NCI-H82 treated with DMSO at 0.1 percent for 48 hours (cell line): ENCODE results near the gene SLFN12L.
"Not testable (repeated sequence)": the region's sequence is repeated elsewhere in the genome, so short reads cannot be mapped to it uniquely, and the experiment has no call there.

Experiments
- DNase-seq: peaks from one replicate; lab custom pipeline; 2025; ENCODE audit not compliant: unreplicated experiment; lab: John Stamatoyannopoulos, UW

Gene SLFN12L

GRCh38 chr17:35498448-35499178 is 38.9 kb downstream of the SLFN12L start:
- no peak for DNase-seq

DNA sequence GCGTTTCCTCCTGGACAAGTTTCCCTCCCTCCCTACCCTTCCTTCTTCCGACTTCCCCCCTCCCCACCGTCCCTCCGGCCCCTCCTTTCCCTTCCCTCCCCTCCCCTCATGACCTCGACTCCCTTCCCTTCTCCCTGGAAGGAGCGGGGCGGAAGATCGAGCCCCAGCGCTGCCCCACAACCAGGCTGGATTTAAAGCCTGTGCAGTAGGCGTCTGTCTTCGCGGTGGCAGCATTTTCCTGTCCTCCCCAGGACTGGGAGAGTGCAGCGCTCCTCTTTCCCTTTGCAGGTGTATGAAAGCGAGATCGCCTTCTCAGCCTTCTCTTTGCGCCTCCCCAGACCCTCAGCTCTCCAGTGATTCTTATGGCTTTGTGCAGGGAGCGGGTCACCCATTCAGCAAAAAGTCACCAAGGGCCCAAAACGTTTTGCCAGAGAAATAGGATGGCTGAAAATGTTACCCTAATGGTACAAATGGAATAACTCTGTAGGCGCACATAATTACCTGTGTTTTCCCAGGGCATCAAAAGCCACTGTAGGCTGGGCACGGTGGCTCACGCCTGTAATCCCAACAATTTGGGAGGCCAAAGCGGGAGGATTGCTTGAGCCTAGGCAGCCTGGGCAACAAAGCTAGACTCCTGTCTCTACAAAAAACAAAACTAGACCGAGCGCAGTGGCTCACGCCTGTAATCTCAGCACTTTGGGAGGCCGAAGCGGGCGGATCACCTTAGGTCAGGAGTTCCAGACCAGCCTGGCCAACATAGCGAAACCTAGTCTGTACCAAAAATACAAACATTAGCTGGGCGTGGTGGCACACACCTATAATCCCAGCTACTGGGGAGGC is 40.8 kb downstream of the SLFN12L start:
- DNase-seq, result no peak

GRCh38 chr17:35493040-35493439 is 44.4 kb downstream of the SLFN12L start:
- no peak for DNase-seq

DNA sequence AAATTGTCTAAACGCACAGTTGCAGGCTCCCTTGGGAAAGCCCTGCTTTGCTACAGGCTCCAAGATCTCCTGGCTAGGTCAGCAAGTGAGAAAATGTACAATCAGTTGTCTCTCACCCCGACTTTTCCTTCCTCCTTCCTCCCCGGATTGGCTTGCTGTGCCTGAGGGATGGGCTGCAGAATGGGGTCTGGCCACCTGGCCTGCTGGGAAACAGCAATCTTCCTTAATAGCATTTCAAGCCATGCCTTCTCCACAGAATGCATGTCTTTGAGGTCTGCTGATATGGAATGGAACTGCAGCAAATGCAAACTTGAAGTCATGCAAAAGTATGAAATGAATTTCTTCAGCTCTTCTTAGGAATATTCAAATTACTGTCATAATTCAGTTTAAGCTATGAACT is 46.1 kb downstream of the SLFN12L start:
- DNase-seq, result no peak

DNA sequence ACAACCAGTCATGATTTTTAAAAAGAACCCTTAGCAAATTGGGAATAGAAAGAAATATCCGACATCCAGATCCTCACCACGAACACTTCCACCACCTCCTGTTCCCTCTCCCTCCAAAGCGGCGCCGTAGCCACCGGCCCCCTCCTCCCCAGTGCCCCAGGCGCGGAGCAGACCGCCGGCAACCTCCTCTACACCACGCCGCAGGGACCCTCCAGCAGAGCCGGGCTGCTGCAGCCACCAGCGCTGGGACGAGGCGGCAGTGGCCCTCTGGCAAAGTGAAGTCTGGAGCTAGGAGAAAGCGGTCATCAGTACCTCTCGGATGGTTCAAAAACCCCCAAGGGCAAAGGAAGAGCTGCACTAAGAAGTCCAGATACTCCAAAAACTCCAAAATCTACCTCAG is 47.5 kb downstream of the SLFN12L start:
- no peak for DNase-seq

DNA sequence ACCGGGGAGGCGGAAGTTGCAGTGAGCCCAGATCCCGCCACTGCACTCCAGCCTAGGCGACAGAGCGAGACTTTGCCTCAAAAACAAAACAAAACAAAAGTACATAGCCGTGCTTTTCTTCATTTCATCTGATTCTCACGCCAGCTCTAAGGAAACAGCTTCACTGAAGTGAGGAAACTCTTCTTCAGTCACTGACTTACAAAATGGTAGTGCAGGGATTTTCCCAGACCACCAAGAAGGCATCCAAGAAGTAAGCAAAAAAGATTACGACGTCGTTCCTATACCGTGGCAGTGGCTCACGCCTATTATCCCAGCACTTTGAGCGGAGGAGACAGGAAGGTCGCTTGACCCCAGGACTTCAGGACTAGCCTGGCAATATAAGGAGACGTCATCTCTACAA is 48.5 kb downstream of the SLFN12L start:
- DNase-seq, result no peak

- no peak for DNase-seq
Measured at GRCh38 chr17:35486920-35487732, 50.4 kb downstream of the SLFN12L start.

DNA sequence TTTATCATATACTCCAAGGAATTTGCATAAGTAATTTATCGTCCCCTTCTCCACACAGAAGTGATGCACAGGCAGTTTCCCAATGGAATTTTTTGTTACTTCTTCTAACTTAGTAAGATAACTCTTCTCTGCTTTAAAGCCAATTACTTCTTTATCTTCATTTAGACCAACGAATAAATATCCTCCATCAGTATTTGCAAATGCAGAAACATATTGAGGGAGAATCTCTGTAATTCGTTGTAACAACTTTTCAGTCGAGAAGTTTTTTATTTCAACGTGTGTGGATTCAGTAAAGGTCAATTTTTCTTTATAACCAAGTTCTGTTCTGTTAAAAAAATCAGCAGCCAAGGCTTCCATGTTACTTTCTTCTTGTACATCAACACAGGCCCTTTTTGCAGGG is 58.2 kb downstream of the SLFN12L start:
- no peak for DNase-seq

DNA sequence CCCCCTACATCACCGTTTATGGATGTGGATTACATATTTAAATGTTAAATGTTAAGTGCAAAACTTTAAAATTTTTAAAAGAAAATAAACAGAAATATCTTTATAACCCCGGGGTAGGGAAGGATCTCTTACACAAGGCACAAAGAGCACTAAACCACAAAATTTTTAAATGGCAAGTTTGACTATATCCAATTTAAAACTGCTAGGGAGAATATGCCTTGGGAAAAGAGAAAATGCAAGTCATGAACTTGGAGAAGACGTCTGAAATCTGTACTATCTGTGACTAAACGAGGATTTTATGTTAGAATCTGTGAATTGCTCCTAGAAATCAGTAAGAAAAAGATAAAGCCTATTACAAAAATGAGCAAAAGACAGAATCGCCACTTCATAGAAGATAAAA is 60.2 kb downstream of the SLFN12L start:
- DNase-seq, result no peak

- DNase-seq, result no peak
Measured at GRCh38 chr17:35476283-35476820, 61.1 kb downstream of the SLFN12L start.

DNA sequence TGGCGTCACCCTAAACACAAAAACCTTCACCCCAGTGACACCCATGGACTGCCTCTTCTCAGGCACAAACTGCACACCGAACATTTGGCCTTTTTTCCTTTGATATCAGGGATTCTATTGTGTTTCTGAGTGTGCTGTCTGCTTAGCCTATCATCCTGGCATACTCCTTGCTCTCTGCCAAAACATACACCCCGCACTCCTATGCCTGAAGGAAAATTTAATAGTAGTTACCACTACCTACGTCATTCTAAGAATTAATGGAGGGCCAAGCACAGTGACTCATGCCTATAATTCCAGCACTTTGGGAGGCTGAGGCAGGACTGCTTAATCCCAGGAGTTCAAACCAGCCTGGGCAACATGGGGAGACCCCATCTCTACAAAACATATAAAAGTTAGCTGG is 69.0 kb downstream of the SLFN12L start:
- DNase-seq, result no peak

GRCh38 chr17:35467824-35468223 is 69.7 kb downstream of the SLFN12L start:
- DNase-seq, result no peak

- no peak for DNase-seq
Measured at GRCh38 chr17:35460354-35460851, 77.1 kb downstream of the SLFN12L start.

- not testable (repeated sequence) for DNase-seq
Measured at GRCh38 chr17:35454035-35454434, 83.4 kb downstream of the SLFN12L start.

DNA sequence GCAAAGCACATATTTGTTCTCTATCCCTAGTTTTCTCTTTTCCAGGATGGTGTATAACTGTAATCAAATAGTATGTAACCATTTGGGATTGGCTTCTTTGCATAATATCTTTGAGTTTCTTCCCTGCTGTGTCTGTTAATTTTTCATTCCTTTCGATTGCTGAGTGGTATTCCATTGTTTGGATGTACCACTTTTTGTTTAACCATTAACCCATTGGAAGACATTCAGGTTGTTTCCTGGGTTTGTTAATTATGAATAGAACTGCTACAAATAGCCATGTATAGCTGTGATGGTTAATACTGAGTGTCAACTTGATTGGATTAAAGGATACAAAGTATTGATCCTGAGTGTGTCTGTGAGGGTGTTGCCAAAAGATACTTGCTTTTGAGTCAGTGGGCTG is 84.3 kb downstream of the SLFN12L start:
- no peak for DNase-seq

DNA sequence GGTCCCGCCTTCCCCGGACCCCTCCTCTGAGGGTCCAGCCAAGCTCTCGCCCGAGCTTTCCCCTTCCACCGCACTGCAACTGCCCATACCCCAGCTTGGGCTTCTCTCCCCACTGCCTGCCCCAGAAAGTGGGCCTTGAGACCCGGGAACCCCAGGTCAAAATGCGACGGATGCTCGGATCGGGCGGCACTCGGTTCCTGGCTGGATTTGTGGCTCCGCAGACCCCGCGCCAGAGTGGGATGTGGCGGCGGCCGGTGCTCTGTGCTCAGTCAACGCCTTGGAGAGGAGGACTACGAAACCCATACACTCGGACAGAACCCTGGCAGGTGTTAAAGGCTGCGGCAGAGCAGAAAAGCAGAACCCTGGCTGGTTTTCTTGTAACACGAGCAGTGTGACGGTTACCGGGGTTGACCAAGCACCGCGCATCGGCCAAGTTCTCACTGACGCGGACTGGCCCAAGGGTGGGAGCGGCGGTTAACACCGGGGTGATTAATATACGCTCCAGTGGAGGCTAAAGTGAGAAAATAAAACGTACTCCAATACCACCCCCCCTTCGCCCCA is 88.0 kb downstream of the SLFN12L start:
- DNase-seq, result no peak

- DNase-seq, result no peak
Measured at GRCh38 chr17:35448899-35449227, 88.6 kb downstream of the SLFN12L start.

DNA sequence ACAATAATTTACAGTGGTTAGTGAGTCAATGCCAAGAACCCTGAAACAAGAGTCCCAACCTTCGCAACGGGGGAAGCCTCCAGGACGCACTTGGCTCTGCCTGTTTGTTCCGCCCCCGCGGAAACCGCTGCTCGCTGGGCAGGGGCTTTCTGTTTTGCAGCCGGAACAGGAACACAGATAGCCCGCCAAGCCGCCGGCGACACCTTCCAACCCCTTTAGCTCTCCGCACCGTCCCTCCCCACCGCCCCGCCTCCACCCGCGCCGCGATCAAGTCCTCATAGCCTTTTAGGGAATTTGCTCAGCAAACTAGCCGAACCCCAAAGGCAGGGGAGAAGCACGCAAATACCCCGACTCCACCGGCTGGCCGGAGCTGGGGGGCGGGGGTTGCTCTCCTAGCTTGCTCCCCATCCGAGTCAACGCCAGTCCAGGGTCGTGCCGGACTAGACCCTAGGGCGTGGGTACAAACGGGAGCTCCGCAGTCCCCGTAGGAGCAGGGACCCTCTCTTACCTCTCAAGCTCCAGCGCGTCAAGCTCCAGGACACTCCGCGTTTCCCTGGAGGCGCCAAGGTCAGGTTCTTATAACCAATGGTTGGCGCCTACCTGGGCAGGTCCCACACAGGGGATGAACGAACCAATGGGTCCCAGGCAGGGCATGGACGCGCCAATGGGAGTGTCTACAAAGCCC is 89.1 kb downstream of the SLFN12L start, which contains the start of gene SLFN13:
Gene SLFN13 (minus strand): TSS at position 553 of the 685 bp plus-strand sequence. CDS start 3,086 bp downstream, outside the sequence.
- no peak for DNase-seq

- no peak for DNase-seq
Measured at GRCh38 chr17:35447499-35447898, 90.0 kb downstream of the SLFN12L start.

GRCh38 chr17:35438433-35438832 is 99.0 kb downstream of the SLFN12L start:
- DNase-seq, result no peak
